Brain microvascular endothelial cell (primary cell): ENCODE results near the gene RBM26.

Experiments
- DNase-seq: peaks from one replicate; pipeline ENCODE4 v3.0.0-alpha.2; 2020
- H3K27ac ChIP-seq: fragments of 250-450 bp; sonication (Bioruptor Pico); 2 replicates; pipeline ENCODE4 v1.5.1; 2020; ENCODE audit warnings: mild to moderate bottlenecking, moderate library complexity
- H3K27me3 ChIP-seq: fragments of 250-450 bp; sonication (Bioruptor Pico); replicated peaks from 2 replicates; pipeline ENCODE4 v1.5.1; 2020; ENCODE audit warnings: mild to moderate bottlenecking
- H3K36me3 ChIP-seq: fragments of 250-450 bp; sonication (Bioruptor Pico); replicated peaks from 2 replicates; pipeline ENCODE4 v1.5.1; 2020; ENCODE audit warnings: mild to moderate bottlenecking
- H3K4me3 ChIP-seq: 2 replicates; pipeline ENCODE4 v1.5.1; 2011; ENCODE audit warnings: low read depth, mild to moderate bottlenecking, control low read depth, low read length, moderate library complexity
- CTCF ChIP-seq: IDR thresholded peaks from 2 replicates; pipeline ENCODE4 v1.5.1; 2011; ENCODE audit warnings: low read depth, mild to moderate bottlenecking, moderate library complexity, low read length, control low read depth, inconsistent platforms; ENCODE audit errors: missing control alignments
- in situ Hi-C: cut with HindIII; loops from 2 replicates; pipeline ENCODE4 v1.10.0; 2017; ENCODE audit warnings: low sequenced_read_pairs, low pct_ligation_motif_present

RBM26 gene

GRCh38 chr13:79328510-79328909 lies 77.5 kb downstream of the RBM26 start:
- H3K27ac ChIP-seq: no peak overlapping the region
- no peak overlapping the region for H3K4me3 ChIP-seq
- no peak for TF ChIP-seq CTCF
- H3K27me3 ChIP-seq: no peaks in the 10 kb centered on the region
- H3K36me3 ChIP-seq: peaks cover 4% of the 10 kb centered on the region
- no peak for DNase-seq
- in situ Hi-C loops: no loop called here

GRCh38 chr13:79320433-79320832 lies 85.6 kb downstream of the RBM26 start:
- no peaks in the 10 kb centered on the region for H3K27me3 ChIP-seq
- no peak for DNase-seq
- H3K4me3 ChIP-seq: no peak overlapping the region
- TF ChIP-seq CTCF: no peak
- in situ Hi-C loops: no loop called here
- H3K36me3 ChIP-seq: peaks cover 5% of the 10 kb centered on the region
- no peak overlapping the region for H3K27ac ChIP-seq

- in situ Hi-C loops: no loop called here
- H3K36me3 ChIP-seq: peaks cover 5% of the 10 kb centered on the region
- no peak overlapping the region for H3K4me3 ChIP-seq
- H3K27ac ChIP-seq: no peak overlapping the region
- no peak for DNase-seq
- H3K27me3 ChIP-seq: no peaks in the 10 kb centered on the region
- no peak for TF ChIP-seq CTCF
These were observed 87.4 kb downstream of the RBM26 start for GRCh38 chr13:79318664-79319063.

- Histone ChIP-seq H3K27ac (no peak overlapping the region), H3K4me3 (no peak overlapping the region), H3K36me3 (peaks cover 5% of the 10 kb centered on the region), H3K27me3 (no peaks in the 10 kb centered on the region)
- TF ChIP-seq CTCF: no peak
- DNase-seq: no peak
- in situ Hi-C loops: no loop called here
These were observed 88.2 kb downstream of the RBM26 start for GRCh38 chr13:79317856-79318255.

- no peak for DNase-seq
- in situ Hi-C loops: no loop called here
These were observed 91.4 kb downstream of the RBM26 start for GRCh38 chr13:79314652-79315051.

More at GRCh38 chr13:79314652-79315051, 91.4 kb downstream of the RBM26 start:
- Histone ChIP-seq H3K4me3 (no peak overlapping the region), H3K27ac (no peak overlapping the region), H3K36me3 (no peaks in the 10 kb centered on the region), H3K27me3 (no peaks in the 10 kb centered on the region)
- no peak for TF ChIP-seq CTCF
